HUES64 (cell line): ENCODE data around the gene PLEKHA6.

Source experiments
- H3K27ac ChIP-seq: 2 replicates; pipeline ENCODE4 v1.7.0; 2013; ENCODE audit warnings: low read depth, low read length, inconsistent platforms
- H3K27me3 ChIP-seq: 2 replicates; pipeline ENCODE4 v1.6.1; 2013; ENCODE audit warnings: mild to moderate bottlenecking, low read length; ENCODE audit not compliant: insufficient read depth
- H3K36me3 ChIP-seq: 2 replicates; pipeline ENCODE4 v1.6.1; 2013; ENCODE audit warnings: mild to moderate bottlenecking, low read length; ENCODE audit not compliant: insufficient read depth
- H3K4me1 ChIP-seq: 2 replicates; pipeline ENCODE4 v1.6.1; 2013; ENCODE audit warnings: mild to moderate bottlenecking, low read length, moderate library complexity; ENCODE audit not compliant: insufficient read depth
- H3K4me3 ChIP-seq: 2 replicates; pipeline ENCODE4 v1.5.1; 2013; ENCODE audit warnings: mild to moderate bottlenecking, low read length, moderate library complexity
- H3K9ac ChIP-seq: 2 replicates; pipeline ENCODE4 v1.6.1; 2013; ENCODE audit warnings: mild to moderate bottlenecking, low read depth, low read length
- H3K9me3 ChIP-seq: 2 replicates; pipeline ENCODE4 v1.6.1; 2013; ENCODE audit warnings: low read depth, low read length; ENCODE audit not compliant: insufficient read depth
- WGBS: fragments of 150-250, 120-280 bp; methylation state at CpG from one replicate; pipeline ENCODE4 v1.1.7; 2013; ENCODE audit warnings: missing lambda C conversion rate; 5-methylcytosine and 5-hydroxymethylcytosine counted together

The PLEKHA6 gene

GRCh38 chr1:204216236-204216635 is 143.5 kb downstream of the PLEKHA6 start:
- Histone ChIP-seq H3K9me3 (no peaks in the 10 kb centered on the region), H3K27me3 (0 out of 2 replicates have a peak, but pooled peaks cover 6% of the 10 kb centered on the region), H3K4me1 (no peaks in the 10 kb centered on the region), H3K27ac (no peak overlapping the region), H3K4me3 (no peak overlapping the region), H3K36me3 (no peaks in the 10 kb centered on the region), H3K9ac (no peak overlapping the region)
- 87% methylated on average over 4 of the region's 4 CpGs for WGBS

- no peaks in the 10 kb centered on the region for H3K9me3 ChIP-seq
- 0 out of 2 replicates have a peak, but pooled peaks cover 6% of the 10 kb centered on the region for H3K27me3 ChIP-seq
- peak within 1 kb of the TSS; percentile 24 for H3K9ac ChIP-seq
- H3K4me1 ChIP-seq, result no peaks in the 10 kb centered on the region
- WGBS, result 11% methylated on average over 41 of the region's 41 CpGs
- H3K27ac ChIP-seq, result no peak within 1 kb of the TSS; the same call in 1 of the 2 replicates
- H3K36me3 ChIP-seq, result no peaks in the 10 kb centered on the region
- H3K4me3 ChIP-seq, result peak within 1 kb of the TSS; percentile 60
Observed at GRCh38 chr1:204213668-204214662, 145.8 kb downstream of the PLEKHA6 start, which contains the start of gene GOLT1A. GOLT1A (minus strand) TSS chr1:204213988; CDS start chr1:204213906, 82 bp downstream.

- Histone ChIP-seq H3K9me3 (no peaks in the 10 kb centered on the region), H3K4me3 (no peak overlapping the region), H3K27ac (no peak overlapping the region), H3K9ac (no peak overlapping the region), H3K27me3 (0 out of 2 replicates have a peak, but pooled peaks cover 6% of the 10 kb centered on the region), H3K4me1 (no peaks in the 10 kb centered on the region), H3K36me3 (no peaks in the 10 kb centered on the region)
- 89% methylated on average over 3 of the region's 3 CpGs for WGBS
Observed at GRCh38 chr1:204212715-204213114, 147.0 kb downstream of the PLEKHA6 start.

GRCh38 chr1:204211046-204211445 is 148.7 kb downstream of the PLEKHA6 start:
- Histone ChIP-seq H3K27me3 (0 out of 2 replicates have a peak, but pooled peaks cover 6% of the 10 kb centered on the region), H3K27ac (no peak overlapping the region), H3K36me3 (no peaks in the 10 kb centered on the region), H3K4me1 (no peaks in the 10 kb centered on the region), H3K9ac (no peak overlapping the region), H3K9me3 (no peaks in the 10 kb centered on the region), H3K4me3 (no peak overlapping the region)
- 91% methylated on average over 7 of the region's 7 CpGs for WGBS

GRCh38 chr1:204207136-204207616 is 152.6 kb downstream of the PLEKHA6 start:
- Histone ChIP-seq H3K4me1 (no peaks in the 10 kb centered on the region), H3K4me3 (no peak overlapping the region), H3K36me3 (no peaks in the 10 kb centered on the region), H3K27me3 (no peaks in the 10 kb centered on the region; the same call in 1 of the 2 replicates), H3K9ac (no peak overlapping the region), H3K9me3 (no peaks in the 10 kb centered on the region), H3K27ac (no peak overlapping the region)
- WGBS, result 20% methylated on average over 13 of the region's 13 CpGs

- Histone ChIP-seq H3K27ac (no peak overlapping the region), H3K4me3 (no peak overlapping the region), H3K9me3 (no peaks in the 10 kb centered on the region), H3K36me3 (no peaks in the 10 kb centered on the region), H3K27me3 (no peaks in the 10 kb centered on the region; the same call in 1 of the 2 replicates), H3K9ac (no peak overlapping the region), H3K4me1 (no peaks in the 10 kb centered on the region)
- 72% methylated on average over 1 of the region's 2 CpGs for WGBS
Observed at GRCh38 chr1:204206121-204206520, 153.6 kb downstream of the PLEKHA6 start.

- no peak overlapping the region for H3K27ac ChIP-seq
- H3K36me3 ChIP-seq, result no peaks in the 10 kb centered on the region
- no peaks in the 10 kb centered on the region for H3K9me3 ChIP-seq
- no peak overlapping the region for H3K4me3 ChIP-seq
- no peak overlapping the region for H3K9ac ChIP-seq
- H3K4me1 ChIP-seq, result no peaks in the 10 kb centered on the region
- H3K27me3 ChIP-seq, result no peaks in the 10 kb centered on the region; the same call in 1 of the 2 replicates
Observed at GRCh38 chr1:204205486-204205885, 154.2 kb downstream of the PLEKHA6 start.

GRCh38 chr1:204204944-204205343 is 154.8 kb downstream of the PLEKHA6 start:
- no peaks in the 10 kb centered on the region for H3K9me3 ChIP-seq
- H3K4me3 ChIP-seq, result no peak overlapping the region
- no peaks in the 10 kb centered on the region; the same call in 1 of the 2 replicates for H3K27me3 ChIP-seq
- no peak overlapping the region for H3K27ac ChIP-seq
- no CpG with 5 or more reads among the region's 2 CpGs for WGBS
- no peaks in the 10 kb centered on the region for H3K36me3 ChIP-seq
- H3K4me1 ChIP-seq, result no peaks in the 10 kb centered on the region
- no peak overlapping the region for H3K9ac ChIP-seq

GRCh38 chr1:204203206-204203767 is 156.4 kb downstream of the PLEKHA6 start:
- H3K9ac ChIP-seq, result no peak overlapping the region
- H3K27ac ChIP-seq, result no peak overlapping the region
- no peaks in the 10 kb centered on the region for H3K9me3 ChIP-seq
- peaks cover 3% of the 10 kb centered on the region; the same call in 1 of the 2 replicates for H3K4me1 ChIP-seq
- H3K4me3 ChIP-seq, result no peak overlapping the region
- H3K36me3 ChIP-seq, result no peaks in the 10 kb centered on the region
- no peaks in the 10 kb centered on the region; the same call in 1 of the 2 replicates for H3K27me3 ChIP-seq
- 84% methylated on average over 5 of the region's 5 CpGs for WGBS

GRCh38 chr1:204202481-204202880 is 157.2 kb downstream of the PLEKHA6 start:
- Histone ChIP-seq H3K27me3 (no peaks in the 10 kb centered on the region; the same call in 1 of the 2 replicates), H3K4me1 (peaks cover 3% of the 10 kb centered on the region; the same call in 1 of the 2 replicates), H3K9me3 (no peaks in the 10 kb centered on the region), H3K36me3 (no peaks in the 10 kb centered on the region), H3K27ac (no peak overlapping the region), H3K4me3 (no peak overlapping the region), H3K9ac (no peak overlapping the region)
- WGBS, result 91% methylated on average over 4 of the region's 4 CpGs
